ENCODE measurements around the gene GAS6.
"Not testable (repeated sequence)": the region's sequence is repeated elsewhere in the genome, so short reads cannot be mapped to it uniquely, and the experiment has no call there.

GAS6 gene

GRCh38 chr13:113837560-113838355, 26.1 kb downstream of the GAS6 start:
- Mint-ChIP-seq H3K4me1 (peaks cover 18% of the 10 kb centered on the region), H3K36me3 (no peaks in the 10 kb centered on the region), H3K9me3 (no peaks in the 10 kb centered on the region), H3K27me3 (peaks cover 1% of the 10 kb centered on the region), H3K4me3 (no peak overlapping the region), H3K27ac (no peak overlapping the region)
- no peak for DNase-seq (ENCODE audit: low spot score in 2 of 2)
- ATAC-seq (ENCODE audit: low read depth): no peak

GRCh38 chr13:113836768-113837559, 26.9 kb downstream of the GAS6 start:
- DNase-seq (ENCODE audit: low spot score in 2 of 2) (no peak), ATAC-seq (ENCODE audit: low read depth) (no peak)
- Mint-ChIP-seq H3K4me1 (peaks cover 16% of the 10 kb centered on the region), H3K4me3 (no peak overlapping the region), H3K27ac (no peak overlapping the region), H3K27me3 (peaks cover 1% of the 10 kb centered on the region), H3K9me3 (no peaks in the 10 kb centered on the region), H3K36me3 (no peaks in the 10 kb centered on the region)

- ATAC-seq (ENCODE audit: low read depth) (no peak), DNase-seq (ENCODE audit: low spot score in 2 of 2) (no peak)
- no peaks in the 10 kb centered on the region for H3K9me3 Mint-ChIP-seq
- peaks cover 9% of the 10 kb centered on the region for H3K4me1 Mint-ChIP-seq
- peaks cover 1% of the 10 kb centered on the region for H3K36me3 Mint-ChIP-seq
- no peak overlapping the region for H3K27ac Mint-ChIP-seq
- H3K27me3 Mint-ChIP-seq: peaks cover 1% of the 10 kb centered on the region
- no peak overlapping the region for H3K4me3 Mint-ChIP-seq
Measured at GRCh38 chr13:113835461-113836270, 28.2 kb downstream of the GAS6 start.

- Mint-ChIP-seq H3K9me3 (no peaks in the 10 kb centered on the region), H3K36me3 (peaks cover 2% of the 10 kb centered on the region), H3K4me1 (peaks cover 9% of the 10 kb centered on the region), H3K4me3 (no peak overlapping the region), H3K27me3 (peaks cover 1% of the 10 kb centered on the region), H3K27ac (no peak overlapping the region)
- ATAC-seq (ENCODE audit: low read depth) (no peak), DNase-seq (ENCODE audit: low spot score in 2 of 2) (no peak)
Measured at GRCh38 chr13:113834496-113835200, 29.2 kb downstream of the GAS6 start.

- H3K27ac Mint-ChIP-seq; H3K27me3 Mint-ChIP-seq; H3K9me3 Mint-ChIP-seq; ATAC-seq (ENCODE audit: low read depth); DNase-seq (ENCODE audit: low spot score in 2 of 2); H3K4me3 Mint-ChIP-seq; H3K4me1 Mint-ChIP-seq; H3K36me3 Mint-ChIP-seq: not testable (repeated sequence)
Measured at GRCh38 chr13:113834006-113834405, 29.9 kb downstream of the GAS6 start.

- Mint-ChIP-seq H3K27me3 (peaks cover 1% of the 10 kb centered on the region), H3K36me3 (peaks cover 2% of the 10 kb centered on the region), H3K4me1 (peaks cover 9% of the 10 kb centered on the region), H3K9me3 (no peaks in the 10 kb centered on the region), H3K27ac (no peak overlapping the region), H3K4me3 (no peak overlapping the region)
- no peak for ATAC-seq (ENCODE audit: low read depth)
- DNase-seq (ENCODE audit: low spot score in 2 of 2): no peak
Measured at GRCh38 chr13:113833111-113833830, 30.6 kb downstream of the GAS6 start.

- no peak for DNase-seq (ENCODE audit: low spot score in 2 of 2)
- Mint-ChIP-seq H3K4me1 (peaks cover 9% of the 10 kb centered on the region), H3K9me3 (no peaks in the 10 kb centered on the region), H3K27ac (no peak overlapping the region), H3K36me3 (peaks cover 4% of the 10 kb centered on the region), H3K4me3 (no peak overlapping the region), H3K27me3 (peaks cover 1% of the 10 kb centered on the region)
- no peak for ATAC-seq (ENCODE audit: low read depth)
Measured at GRCh38 chr13:113832631-113833030, 31.2 kb downstream of the GAS6 start.

GRCh38 chr13:113832205-113832604, 31.7 kb downstream of the GAS6 start:
- no peaks in the 10 kb centered on the region for H3K9me3 Mint-ChIP-seq
- H3K4me3 Mint-ChIP-seq: no peak overlapping the region
- DNase-seq (ENCODE audit: low spot score in 2 of 2) (no peak), ATAC-seq (ENCODE audit: low read depth) (no peak)
- H3K4me1 Mint-ChIP-seq: peaks cover 5% of the 10 kb centered on the region
- H3K36me3 Mint-ChIP-seq: peaks cover 8% of the 10 kb centered on the region
- H3K27me3 Mint-ChIP-seq: peaks cover 1% of the 10 kb centered on the region
- H3K27ac Mint-ChIP-seq: no peak overlapping the region

- Mint-ChIP-seq H3K27ac (no peak overlapping the region), H3K9me3 (no peaks in the 10 kb centered on the region), H3K4me1 (peaks cover 3% of the 10 kb centered on the region), H3K27me3 (peaks cover 1% of the 10 kb centered on the region), H3K36me3 (peaks cover 10% of the 10 kb centered on the region), H3K4me3 (no peak overlapping the region)
- ATAC-seq (ENCODE audit: low read depth): no peak
- DNase-seq (ENCODE audit: low spot score in 2 of 2): no peak
Measured at GRCh38 chr13:113831061-113831460, 32.8 kb downstream of the GAS6 start.

GRCh38 chr13:113830426-113830950, 33.4 kb downstream of the GAS6 start:
- H3K4me3 Mint-ChIP-seq; H3K4me1 Mint-ChIP-seq; DNase-seq (ENCODE audit: low spot score in 2 of 2); H3K27ac Mint-ChIP-seq; ATAC-seq (ENCODE audit: low read depth); H3K27me3 Mint-ChIP-seq; H3K9me3 Mint-ChIP-seq: not testable (repeated sequence)
- H3K36me3 Mint-ChIP-seq: peaks cover 10% of the 10 kb centered on the region

- Mint-ChIP-seq H3K4me1 (peaks cover under 1% of the 10 kb centered on the region), H3K4me3 (no peak overlapping the region), H3K36me3 (peaks cover 11% of the 10 kb centered on the region), H3K9me3 (no peaks in the 10 kb centered on the region), H3K27me3 (no peaks in the 10 kb centered on the region), H3K27ac (no peak overlapping the region)
- ATAC-seq (ENCODE audit: low read depth) (no peak), DNase-seq (ENCODE audit: low spot score in 2 of 2) (no peak)
Measured at GRCh38 chr13:113828282-113828825, 35.5 kb downstream of the GAS6 start.

- Mint-ChIP-seq H3K27ac (no peak overlapping the region), H3K36me3 (peaks cover 12% of the 10 kb centered on the region), H3K4me3 (no peak overlapping the region), H3K27me3 (no peaks in the 10 kb centered on the region), H3K4me1 (peaks cover 2% of the 10 kb centered on the region), H3K9me3 (no peaks in the 10 kb centered on the region)
- no peak for ATAC-seq (ENCODE audit: low read depth)
- no peak for DNase-seq (ENCODE audit: low spot score in 2 of 2)
Measured at GRCh38 chr13:113827021-113827420, 36.9 kb downstream of the GAS6 start.

- H3K9me3 Mint-ChIP-seq; ATAC-seq (ENCODE audit: low read depth); H3K27me3 Mint-ChIP-seq; H3K4me3 Mint-ChIP-seq; H3K4me1 Mint-ChIP-seq; H3K27ac Mint-ChIP-seq; DNase-seq (ENCODE audit: low spot score in 2 of 2): not testable (repeated sequence)
- H3K36me3 Mint-ChIP-seq: peaks cover 15% of the 10 kb centered on the region
Measured at GRCh38 chr13:113826446-113826845, 37.4 kb downstream of the GAS6 start.
